Left forelimb (tissue), 1 donor: ENCODE measurements around the gene RUNX1.

Source experiments
- DNase-seq: peaks from one replicate; pipeline ENCODE4 v3.0.0-alpha.2; 2018; ENCODE audit warnings: low spot score

RUNX1 gene

DNA sequence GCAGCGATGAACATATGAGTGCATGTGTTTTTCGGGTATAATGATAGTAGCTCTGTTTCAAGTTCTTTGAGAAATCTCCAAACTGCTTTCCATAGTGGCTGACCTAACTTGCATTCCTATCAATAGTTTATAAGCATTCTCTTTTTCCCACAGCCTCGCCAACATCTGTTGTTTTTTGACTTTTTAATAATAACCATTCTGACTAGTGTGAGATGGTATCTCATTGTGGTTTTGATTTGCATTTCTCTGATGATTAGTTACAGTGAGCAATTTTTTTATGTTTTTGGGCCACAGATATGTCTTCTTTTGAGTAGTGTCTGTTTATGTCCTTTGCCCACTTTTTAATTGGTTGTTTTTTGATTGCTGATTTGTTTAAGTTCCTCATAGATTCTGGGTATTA, 10.6 kb upstream of the RUNX1 start:
- no peak for DNase-seq

GRCh38 chr21:35058058-35058457, 9.0 kb upstream of the RUNX1 start:
- DNase-seq: no peak

DNA sequence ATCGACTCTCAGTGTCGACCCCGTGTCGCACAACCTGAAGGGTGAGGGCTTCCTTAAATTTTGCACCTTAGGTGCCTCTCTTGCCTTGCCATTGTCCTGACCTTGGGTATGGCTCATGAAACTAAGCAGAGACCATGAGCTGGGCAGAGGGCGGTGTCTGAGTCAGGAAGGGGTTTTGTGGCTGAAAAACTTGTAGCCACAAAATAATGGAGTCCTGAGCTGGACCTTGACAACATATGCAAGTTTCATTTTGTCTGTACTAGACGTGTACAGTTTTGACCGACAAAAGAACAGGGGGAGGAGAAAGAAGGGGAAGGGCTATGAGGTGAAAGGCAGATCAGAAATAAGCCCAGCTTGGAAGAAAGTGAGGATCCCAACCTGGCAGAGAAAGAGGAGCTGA, 8.3 kb upstream of the RUNX1 start:
- no peak for DNase-seq

GRCh38 chr21:35053356-35054096, 4.4 kb upstream of the RUNX1 start:
- DNase-seq: no peak

DNA sequence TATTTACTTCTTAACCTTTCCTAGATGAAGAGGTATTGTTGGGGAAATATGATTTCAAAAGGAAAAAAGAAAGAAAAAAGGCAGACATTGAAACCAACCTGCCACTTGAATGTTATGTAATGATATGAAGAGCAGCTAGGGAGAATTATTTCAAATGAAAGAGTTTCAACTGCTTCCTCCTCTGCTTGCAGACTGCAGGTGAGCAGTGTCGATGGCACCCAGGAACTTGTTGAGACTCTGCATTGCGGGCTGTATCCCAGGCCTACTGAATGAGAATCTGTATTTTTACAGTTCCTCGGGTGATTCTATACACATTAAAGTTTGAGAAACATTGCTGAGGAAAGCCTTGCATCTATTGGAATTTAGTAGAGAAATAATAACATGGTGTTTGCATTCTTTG, 3.7 kb upstream of the RUNX1 start:
- no peak for DNase-seq

GRCh38 chr21:35051287-35051818, 2.3 kb upstream of the RUNX1 start:
- DNase-seq: no peak

DNA sequence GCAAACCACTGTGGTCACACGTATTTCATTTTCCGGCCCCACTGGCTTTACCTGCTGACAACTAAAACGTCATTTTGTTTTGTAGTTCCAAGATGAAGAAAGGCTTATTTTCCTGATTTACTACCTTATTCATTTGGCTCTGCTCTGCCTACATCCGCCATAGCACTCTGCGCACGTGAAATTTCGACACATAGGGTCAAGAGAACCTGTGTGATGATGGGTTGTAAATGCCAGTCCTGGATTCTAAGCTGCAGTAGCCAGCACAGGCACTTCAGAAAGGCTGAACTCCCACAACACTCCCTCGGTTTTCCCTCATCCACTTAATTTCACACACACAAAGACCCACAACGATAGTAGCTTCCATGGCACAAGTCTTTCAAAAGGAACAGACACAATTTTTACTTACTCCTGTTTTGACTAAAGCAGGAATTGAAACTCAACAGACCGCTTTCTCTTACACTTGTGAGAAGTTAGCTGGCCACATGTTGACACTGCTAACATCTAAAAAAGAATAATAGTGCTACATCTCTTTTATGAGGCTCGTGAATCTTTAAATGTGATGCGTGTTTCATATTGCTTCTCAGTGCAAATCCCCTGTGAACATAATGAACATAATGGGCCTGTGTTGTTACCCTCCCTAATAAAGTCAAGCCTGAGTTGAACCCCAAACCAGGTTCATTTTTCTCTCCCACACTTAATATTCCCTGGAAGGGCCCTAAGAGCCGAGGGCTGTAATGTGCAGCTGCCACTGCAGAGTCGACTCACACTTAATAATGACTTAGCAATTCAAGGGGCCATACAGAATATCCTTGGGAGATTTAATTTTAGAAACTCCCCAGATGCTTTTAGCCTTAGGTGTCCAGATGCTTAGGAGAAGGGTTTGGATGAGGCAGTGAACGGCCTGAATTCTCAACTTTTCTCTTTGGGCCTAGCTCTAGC, 1.5 kb upstream of the RUNX1 start:
- DNase-seq: no peak

DNA sequence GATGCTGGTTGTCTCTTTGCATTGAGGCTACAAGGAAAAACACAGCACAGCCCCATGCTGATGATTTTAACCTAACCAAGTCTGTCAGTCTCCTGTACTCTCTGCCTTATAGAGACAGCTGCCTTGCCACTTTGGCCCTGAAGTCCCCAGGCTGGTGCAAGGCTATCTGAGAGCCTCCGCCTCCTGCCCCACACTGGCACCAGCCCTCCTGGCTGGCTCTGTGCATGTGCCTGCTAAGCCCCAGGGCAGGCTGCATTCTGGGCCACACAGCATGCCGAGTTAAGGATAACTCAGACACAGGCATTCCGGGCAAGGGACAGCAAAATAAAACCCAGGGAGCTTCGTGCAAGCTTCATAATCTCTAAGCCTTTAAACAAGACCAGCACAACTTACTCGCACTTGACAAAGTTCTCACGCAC, 910 bp downstream of the RUNX1 start:
- no peak for DNase-seq

GRCh38 chr21:35046880-35047229, 2.2 kb downstream of the RUNX1 start:
- no peak for DNase-seq

GRCh38 chr21:35046263-35046624, 2.9 kb downstream of the RUNX1 start:
- no peak for DNase-seq

GRCh38 chr21:35045542-35046262, 3.4 kb downstream of the RUNX1 start:
- no peak for DNase-seq

DNA sequence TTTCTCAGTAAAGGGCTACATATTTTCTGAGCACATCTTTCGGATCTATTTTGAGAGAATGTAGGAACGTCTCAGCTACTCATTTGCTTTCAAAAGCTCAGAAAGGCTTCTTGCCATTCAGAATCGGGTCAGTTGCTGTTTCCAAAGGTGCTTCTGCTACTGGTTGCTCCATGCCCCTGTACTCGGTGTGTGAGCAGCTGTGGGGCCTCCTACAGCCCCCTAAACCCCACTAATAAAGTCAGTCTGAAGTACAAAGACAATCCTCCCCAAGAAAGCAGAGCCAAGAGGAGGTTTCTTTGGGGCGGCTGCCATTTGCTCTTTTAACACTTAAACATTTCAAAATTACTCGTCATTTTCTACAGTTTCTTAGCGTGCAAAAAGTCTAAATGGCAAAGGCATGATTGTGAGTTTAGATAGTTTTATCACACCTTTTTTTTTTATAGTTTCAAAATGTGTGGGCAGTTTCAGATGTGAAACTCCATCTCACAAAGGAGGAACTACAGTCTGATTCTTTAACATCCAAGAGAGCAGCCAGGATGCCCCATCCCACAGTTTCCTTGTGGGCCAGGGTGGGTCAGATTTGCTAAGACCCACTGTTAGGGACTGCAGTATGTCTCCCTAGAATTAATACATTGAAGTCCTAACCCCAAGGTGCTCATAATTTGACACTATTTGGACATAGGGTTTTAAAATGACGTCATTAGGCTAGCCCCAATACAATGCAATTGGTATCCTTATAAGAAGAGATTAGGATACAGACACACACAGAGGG, 4.1 kb downstream of the RUNX1 start:
- DNase-seq: no peak

GRCh38 chr21:35044128-35044527, 5.0 kb downstream of the RUNX1 start:
- DNase-seq: no peak

GRCh38 chr21:35043549-35043948, 5.6 kb downstream of the RUNX1 start:
- no peak for DNase-seq

GRCh38 chr21:35042836-35043235, 6.3 kb downstream of the RUNX1 start:
- no peak for DNase-seq

GRCh38 chr21:35041881-35042280, 7.2 kb downstream of the RUNX1 start:
- no peak for DNase-seq

GRCh38 chr21:35041122-35041521, 8.0 kb downstream of the RUNX1 start:
- no peak for DNase-seq

- DNase-seq: no peak
Measured at GRCh38 chr21:35039595-35040289, 9.4 kb downstream of the RUNX1 start.

GRCh38 chr21:35038772-35039319, 10.3 kb downstream of the RUNX1 start:
- DNase-seq: no peak

GRCh38 chr21:35037384-35037765, 11.7 kb downstream of the RUNX1 start:
- DNase-seq: no peak
